GM04504 (cell line): ENCODE data around the gene NEURL2.
"Not testable (repeated sequence)": the region's sequence is repeated elsewhere in the genome, so short reads cannot be mapped to it uniquely, and the experiment has no call there.

Experiments used
- DNase-seq: peaks from one replicate; pipeline ENCODE4 v3.0.0-alpha.2; 2012; ENCODE audit warnings: low read depth

NEURL2 gene, protein sequence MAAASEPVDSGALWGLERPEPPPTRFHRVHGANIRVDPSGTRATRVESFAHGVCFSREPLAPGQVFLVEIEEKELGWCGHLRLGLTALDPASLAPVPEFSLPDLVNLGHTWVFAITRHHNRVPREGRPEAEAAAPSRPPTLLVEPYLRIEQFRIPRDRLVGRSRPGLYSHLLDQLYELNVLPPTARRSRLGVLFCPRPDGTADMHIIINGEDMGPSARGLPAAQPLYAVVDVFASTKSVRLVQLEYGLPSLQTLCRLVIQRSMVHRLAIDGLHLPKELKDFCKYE

DNA sequence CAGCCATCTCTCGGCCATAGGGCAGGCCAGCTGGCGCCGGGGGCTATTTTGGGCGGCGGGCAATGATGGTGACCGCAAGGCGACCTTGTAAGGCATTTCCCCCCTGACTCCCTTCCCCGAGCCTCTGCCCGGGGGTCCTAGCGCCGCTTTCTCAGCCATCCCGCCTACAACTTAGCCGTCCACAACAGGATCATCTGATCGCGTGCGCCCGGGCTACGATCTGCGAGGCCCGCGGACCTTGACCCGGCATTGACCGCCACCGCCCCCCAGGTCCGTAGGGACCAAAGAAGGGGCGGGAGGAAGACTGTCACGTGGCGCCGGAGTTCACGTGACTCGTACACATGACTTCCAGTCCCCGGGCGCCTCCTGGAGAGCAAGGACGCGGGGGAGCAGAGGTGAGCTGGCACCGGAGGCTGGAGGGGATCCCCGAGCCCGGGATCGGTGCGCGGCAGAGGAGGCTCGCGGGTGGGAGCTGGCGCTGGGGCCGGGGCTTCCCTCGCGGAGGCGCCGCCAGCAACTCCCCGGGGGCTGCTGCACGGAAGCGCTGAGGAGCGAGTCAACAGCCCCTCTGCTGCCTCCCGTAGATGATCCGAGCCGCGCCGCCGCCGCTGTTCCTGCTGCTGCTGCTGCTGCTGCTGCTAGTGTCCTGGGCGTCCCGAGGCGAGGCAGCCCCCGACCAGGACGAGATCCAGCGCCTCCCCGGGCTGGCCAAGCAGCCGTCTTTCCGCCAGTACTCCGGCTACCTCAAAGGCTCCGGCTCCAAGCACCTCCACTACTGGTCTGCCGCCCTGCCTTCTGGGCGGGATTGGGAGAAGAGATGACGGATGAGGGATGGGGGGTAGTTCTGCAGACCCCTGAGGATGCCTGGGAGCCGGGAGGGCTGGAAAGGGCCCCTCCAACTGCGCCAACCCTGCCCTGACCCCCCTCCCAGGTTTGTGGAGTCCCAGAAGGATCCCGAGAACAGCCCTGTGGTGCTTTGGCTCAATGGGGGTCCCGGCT, at the start of gene NEURL2, which contains the start of gene CTSA:
NEURL2 (minus strand) TSS at position 224 of the 999 bp plus-strand sequence; CDS start at position 7, 217 bp downstream.
CTSA (plus strand) TSS at position 351 of the 999 bp plus-strand sequence; CDS start at position 585, 234 bp downstream.
- peak; percentile 82 for DNase-seq

DNA sequence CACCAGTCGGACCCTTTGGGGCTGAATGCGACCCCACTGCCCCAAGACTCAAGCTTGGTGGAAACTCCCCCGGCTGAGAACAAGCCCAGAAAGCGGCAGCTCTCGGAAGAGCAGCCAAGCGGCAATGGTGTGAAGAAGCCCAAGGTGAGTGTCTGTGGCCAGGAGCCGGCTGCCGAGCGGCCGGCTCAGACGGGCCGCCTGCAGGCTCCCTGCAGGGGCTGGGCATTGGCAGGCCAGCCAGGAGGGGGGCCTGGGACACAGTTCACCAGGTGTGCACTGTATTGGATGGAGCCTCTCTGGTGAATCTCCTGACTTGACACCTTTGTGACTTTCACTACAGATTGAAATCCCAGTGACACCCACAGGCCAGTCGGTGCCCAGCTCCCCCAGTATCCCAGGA, 49.5 kb upstream of the NEURL2 start:
- DNase-seq = no peak

DNA sequence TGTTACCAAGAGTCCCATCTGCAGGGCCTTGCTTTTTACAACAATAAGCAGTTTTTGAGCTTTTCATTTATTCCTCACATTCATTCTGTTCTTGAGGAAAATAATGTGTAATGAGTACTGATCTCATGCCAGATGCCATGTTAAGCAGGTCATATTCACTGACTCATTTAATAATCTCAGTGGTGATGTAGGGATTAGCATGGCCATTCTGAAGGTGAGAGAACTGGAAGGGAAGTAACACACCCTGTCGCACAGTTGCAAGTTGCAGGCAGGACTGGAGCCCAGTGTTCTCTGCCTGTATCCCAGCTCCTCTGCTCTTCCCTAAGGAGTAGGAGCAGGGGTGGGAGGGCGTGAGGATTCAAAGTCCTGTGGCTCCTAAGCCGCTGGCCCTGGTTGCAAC, 49.0 kb upstream of the NEURL2 start:
- DNase-seq = no peak

DNA sequence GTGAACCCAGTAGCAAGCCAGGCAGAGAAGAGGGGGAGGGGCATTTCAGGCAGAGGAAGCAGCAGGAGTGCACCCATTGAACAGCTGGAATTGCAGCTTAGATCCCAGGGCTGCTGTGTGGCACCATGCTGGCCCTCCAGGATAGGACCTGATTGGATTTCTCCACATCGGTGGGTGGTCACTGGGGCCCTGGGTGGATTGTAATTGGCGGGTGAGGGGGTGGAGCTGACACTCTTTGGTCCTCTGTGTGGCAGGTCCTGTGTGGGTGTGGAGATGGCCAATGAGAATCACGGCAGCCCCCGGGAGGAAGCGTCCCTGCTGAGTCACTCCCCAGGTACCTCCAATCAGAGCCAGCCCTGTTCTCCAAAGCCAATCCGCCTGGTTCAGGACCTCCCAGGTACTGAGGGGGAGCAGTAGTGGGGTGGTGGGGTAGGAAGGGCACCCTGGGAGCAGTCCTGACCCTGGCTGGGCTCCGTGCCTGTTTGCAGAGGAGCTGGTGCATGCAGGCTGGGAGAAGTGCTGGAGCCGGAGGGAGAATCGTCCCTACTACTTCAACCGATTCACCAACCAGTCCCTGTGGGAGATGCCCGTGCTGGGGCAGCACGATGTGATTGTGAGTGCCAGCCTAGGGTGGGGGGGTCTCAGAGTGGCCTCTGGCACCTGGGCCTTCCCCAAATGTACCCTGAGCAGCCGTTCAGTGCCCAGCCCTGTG, 47.9 kb upstream of the NEURL2 start:
- no peak for DNase-seq

DNA sequence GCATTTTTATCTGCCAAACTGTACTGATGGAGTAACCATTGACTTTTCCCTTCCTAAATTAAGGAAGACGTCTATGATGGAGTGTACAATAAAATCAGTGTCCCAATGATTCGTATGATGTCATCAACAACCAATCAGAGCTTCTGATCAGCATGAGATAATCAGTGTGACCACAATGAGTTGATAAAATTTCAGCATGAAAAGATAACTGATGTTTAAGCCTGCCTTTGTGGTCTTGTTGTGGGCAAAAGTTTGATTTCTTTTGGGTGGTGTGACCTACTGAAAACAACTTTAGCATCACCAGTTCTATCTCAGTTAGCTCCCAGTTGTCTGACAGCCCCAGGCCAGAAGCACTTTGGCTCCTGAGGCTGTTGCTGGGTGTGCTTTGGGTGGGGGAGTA, 46.8 kb upstream of the NEURL2 start:
- no peak for DNase-seq

DNA sequence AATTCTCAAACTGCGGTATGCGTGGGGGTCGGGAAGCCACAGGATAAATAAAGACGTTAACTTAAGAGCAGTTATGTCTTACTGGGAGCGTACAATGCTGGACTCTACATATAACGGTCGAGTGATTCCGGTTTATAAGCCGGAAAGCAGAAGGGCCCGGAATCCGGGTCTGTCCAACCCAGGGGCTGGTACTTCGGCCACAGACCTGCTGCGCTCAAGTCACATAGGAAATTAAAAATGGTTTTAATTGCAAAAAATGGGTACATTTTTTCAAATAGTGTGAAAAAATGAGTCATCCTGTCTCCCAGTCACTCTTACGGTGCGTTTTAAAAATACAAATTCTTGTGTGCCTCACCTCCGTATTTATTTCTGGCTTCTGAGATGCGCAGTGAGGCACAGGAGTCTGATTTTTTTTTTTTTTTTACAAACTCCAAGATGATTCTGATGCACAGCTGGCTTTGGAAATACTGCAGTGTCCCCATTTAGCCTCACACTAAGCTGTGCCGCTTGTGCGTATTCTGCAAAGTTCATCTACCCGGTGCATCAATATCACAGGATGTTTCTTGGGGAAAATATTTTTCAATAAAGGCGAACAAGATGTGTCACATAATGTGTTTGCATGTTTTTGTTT, 44.5 kb upstream of the NEURL2 start:
- no peak for DNase-seq

DNA sequence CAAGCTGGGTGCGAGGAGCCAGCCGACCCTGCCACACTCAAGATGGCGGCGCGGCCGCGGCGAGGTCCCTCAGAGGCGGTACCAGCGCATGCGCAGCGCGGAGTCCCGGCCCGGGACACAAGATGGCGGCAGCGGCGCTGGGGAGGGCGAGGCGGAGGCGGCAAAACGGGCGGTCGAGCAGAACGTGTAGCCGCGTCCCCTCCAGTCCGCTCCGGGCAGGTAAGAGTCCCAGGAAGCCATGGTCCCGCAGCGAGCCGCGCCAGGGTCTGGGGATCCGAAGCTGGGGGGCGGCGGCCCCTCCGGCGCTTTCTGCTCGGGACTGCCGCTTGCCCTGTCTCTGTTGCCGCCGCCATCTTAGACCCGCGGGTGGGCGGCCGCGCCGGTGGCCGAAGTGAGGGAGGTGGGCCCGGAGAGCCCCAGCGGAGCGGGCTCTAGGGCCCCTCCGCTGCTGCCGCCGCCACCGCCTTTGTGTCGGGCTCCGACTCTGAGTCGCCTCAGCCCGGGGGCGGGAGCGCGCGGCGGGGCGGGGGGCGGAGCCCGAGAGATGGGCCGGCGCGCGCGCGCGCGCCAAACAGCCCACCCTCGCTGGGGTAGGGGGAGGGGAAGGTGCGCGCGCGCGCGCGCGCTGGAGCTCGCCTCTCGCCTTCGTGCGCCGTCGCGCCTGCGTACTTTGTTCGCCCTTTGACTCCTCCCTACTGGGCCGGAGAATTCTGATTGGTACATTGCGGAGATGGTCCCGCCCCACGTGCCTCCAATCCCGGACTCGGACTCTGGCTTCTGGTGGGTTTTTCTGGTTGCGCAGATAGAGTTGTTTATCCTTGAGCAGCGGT, 43.8 kb upstream of the NEURL2 start, which contains the start of gene PCIF1:
PCIF1 (plus strand) TSS at position 98 of the 830 bp plus-strand sequence. CDS start 4,317 bp downstream, outside the sequence.
- DNase-seq = peak; percentile 96

DNA sequence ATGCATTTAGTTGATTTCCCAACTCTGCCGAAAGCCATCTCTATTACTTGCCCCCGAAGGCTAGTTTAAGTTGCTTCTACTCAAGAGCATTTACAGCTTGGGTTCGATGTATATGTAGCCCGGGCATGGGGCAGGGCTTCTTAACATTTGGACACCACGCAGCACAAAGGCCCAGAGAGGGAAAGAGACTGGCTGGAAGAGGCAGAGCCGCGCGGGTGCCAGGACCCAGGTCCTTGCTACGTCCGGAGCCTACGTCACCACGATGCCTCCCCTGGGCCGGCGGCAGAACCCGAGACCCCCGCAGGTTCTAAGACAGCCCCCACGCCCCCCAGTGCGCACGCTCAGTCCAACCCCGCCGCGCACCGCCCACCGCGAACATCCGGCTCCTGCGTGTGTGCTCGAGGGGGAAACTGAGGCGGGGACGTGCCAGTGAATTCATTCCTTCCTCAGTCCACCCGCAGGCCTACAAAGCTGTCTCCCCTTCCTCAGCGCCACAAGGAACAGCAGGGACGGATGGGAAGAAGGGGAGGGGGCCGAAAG, 43.1 kb upstream of the NEURL2 start:
- no peak for DNase-seq

DNA sequence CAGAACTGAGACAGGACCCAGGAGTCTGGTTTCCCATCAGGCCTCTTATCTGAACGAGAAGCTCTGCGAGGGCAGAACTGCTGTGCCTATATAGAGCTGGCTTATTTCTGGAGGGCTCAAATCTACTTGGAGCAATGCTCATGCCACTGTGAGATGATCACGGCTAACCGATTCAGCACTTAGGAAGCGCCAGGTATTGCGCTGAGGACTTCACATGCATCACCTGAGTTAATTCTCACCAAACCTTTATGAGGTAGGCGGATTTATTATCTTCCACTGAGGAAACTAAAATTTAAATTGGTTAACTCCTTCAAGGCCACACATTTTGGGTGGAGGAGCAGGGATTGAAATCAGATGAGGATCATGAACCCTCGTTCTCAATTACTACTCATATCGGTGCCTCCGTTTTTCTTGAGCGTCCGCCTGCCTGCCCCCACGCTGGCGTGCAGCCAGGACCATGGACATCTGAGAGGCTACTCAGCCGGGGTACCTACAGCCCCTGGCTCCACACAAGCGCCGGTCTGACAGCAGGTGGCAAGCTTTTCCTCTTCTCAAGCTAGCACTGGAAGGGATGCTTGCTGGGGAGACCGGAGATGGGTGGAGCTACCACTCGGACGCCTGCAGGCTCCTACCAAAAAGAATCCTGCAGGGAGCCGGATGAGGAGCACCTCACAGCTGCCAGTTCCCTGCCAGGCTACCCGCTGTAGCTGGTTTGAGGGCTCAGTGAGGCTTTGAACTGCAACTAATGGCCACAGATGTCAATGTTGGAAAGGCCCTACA, 42.4 kb upstream of the NEURL2 start:
- DNase-seq = no peak

DNA sequence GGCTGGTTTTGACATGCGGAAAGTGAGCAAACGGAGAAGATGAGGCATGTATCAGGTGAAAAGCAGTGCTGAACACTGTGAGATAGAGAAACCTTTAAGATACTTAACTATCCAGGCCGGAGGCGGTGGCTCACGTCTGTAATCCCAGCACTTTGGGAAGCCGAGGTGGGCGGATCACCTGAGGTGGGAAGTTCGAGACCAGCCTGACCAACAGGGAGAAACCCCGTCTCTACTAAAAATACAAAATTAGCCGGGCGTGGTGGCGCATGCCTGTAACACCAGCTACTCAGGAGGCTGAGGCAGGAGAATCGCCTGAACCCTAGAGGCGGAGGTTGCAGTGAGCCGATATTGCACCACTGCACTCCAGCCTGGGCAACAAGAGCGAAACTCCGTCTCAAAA, 40.7 kb upstream of the NEURL2 start:
- DNase-seq = not testable (repeated sequence)

DNA sequence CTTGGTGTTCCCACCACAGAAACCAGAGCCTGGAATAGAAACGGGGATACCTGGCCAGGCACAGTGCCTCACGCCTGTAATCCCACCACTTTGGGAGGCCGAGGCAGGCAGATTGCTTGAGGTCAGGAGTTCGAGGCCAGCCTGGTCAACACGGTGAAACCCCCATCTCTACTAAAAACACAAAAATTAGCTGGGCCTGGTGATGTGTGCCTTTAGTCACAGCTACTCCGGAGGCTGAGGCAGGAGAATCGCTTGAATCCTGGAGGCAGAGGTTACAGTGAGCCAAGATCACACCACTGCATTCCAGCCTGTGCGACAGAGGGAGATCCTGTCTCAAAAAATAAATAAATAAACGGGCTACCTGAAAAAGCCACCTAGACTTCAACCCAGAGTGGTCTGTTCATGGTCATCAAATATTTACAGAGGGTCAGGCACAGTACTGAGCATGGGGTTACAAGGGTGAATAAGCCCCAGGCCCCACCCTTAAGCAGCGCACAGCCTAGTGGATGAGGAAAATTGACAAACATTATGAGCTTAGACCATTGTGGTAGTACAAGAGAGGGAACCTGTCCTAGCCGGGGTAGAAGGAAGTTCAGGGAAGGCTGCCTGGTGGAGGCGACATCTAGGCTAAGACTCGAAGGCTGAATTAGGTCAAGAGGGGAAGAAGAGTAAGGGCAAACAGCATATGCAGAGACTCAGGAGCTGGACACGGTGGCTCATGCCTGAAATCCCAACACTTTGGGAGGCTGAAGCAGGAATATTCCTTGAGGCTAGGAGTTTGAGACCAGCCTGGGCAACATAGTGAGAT, 36.3 kb upstream of the NEURL2 start:
- no peak for DNase-seq

DNA sequence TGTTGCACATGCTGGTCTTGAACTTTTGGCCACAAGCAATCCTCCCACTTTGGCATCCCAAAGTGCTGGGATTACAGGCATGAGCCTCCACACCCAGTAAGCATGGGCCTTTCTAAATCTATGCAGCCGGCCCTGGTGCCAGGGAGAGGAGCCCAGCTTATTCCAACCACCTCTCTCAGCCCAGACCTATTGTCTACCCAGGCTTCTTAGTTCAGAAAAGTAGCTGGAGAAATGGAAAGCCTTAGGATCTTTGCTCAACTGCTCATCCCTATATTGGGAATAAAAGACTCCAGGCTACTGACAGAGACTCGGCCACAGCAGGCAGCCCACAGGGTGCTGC, 35.7 kb upstream of the NEURL2 start:
- DNase-seq = no peak

DNA sequence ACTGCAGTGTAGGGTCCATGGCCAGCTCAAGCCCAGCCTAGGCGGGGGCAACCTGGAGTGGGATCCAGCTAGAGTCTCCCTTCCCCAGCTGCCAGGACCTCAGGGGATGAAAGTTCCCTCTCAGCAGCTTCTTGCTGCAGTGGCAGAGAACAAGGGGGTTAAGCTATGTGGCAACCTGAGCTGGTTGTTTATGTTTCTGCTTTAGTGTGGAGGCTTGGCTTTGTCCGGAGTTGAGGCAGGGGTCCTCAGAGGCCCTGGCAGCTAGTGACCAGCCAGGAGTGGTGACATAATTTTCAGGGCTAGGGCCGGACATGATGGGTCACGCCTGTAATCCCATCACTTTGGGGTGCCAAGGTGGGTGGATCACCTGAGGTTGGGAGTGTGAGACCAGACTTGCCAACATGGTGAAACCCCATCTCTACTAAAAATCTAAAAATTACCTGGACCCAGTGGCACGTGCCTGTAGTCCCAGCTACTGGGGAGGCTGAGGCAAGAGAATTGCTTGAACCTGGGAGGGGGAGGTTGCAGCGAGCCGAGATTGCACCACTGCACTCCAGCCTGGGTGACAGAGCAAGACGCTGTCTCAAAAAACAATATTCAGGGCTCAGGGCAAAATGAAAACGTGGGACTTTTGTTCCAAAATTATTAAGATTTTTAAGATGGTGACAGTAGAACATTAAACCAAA, 35.0 kb upstream of the NEURL2 start:
- DNase-seq = no peak

DNA sequence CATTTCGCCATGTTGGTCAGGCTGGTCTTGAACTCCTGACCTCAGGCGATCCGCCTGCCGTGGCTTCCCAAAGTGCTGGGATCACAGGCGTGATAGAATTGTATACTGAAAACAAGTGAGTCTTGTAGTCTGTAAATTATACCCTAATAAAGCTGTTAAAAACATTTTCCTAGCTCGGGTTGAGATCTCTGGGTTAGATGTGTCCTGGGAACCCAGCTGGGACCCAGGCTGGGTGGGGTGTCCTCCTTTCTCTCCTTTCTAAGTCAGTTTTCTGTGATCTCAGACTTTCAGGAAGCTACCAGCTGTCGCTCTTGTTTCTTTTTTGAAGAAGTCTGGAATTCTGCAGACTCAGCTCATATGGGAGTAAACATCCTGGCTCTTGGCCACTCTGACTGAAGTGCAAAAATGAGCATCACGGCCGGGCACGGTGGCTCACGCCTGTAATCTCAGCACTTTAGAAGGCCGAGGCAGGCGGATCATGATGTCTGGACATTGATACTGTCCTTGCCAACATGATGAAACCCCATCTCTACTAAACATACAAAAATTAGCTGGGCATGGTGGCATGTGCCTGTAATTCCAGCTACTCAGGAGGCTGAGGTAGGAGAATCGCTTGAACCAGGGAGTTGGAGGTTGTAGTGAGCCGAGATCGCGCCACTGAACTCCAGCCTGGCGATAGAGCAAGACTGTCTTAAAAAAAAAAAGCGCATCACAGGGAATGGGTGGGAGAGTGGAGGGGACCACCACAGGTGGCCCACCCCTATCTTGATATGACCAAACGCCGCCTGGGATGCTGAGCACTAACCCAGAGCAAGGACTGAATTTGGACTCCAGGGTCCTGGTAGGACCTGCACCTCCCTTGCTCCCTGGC, 33.6 kb upstream of the NEURL2 start:
- DNase-seq = no peak

DNA sequence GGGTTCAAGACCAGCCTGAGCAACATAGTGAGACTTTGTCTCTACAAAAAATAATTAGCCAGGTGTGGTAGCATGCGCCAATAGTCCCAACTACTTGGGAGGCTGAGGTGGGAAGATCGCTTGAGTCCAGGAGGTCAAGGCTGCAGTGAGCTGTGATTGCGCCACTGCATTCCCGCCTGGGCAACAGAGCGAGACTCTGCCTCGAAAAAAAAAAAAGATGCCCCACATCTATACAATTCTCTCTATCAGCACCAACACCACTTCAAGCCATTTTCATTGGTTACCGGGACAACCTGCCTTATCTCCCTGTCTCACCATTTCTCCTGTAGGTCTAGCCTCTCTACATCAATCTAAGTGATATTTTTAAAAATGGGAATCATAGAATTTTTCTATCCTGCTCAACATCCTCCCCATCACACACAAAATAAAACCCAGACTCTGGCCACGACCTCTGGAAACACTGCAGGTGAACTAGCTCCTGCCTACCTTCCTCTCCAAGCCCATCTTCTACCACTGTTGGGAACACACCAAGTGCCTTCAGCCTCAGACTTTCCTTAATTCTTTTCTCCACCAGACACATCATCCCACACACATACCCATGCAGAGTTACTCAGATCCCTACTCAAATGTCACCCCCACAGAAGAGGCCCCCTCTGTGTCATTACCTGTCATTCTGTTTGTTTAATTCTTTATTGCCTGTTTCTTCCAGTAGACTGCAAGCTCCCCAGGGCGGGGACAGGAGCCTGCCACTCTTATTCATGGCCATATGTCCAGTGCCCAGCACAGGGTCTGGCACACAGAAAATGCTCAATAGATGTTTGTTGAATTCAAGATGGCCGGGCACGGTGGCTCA, 30.6 kb upstream of the NEURL2 start:
- DNase-seq = no peak
